ENCODE data around the gene CIRBP. TPM values are rescaled to one million over a fixed set of nuclear protein-coding genes. Genes with fewer than 3 reads are reported as not detected.

CIRBP gene
- total and polyA plus RNA-seq, 2 of the 13 experiments (the other 11 are each of a cell fraction or from before 2014, with no cell fraction given) = 133 to 140 TPM

GRCh38 chr19:1268226-1269064 lies 687 bp upstream of the CIRBP start (continued):
- TF ChIP-seq ZHX2 (IDR thresholded peaks at IDR 0.05; ENCODE audit: low read depth) (no peak), ZHX2 (CRISPR knock-in tag; IDR thresholded peaks at IDR 0.05; ENCODE audit: borderline replicate concordance) (no peak), SP140L (CRISPR knock-in tag; IDR thresholded peaks at IDR 0.05; ENCODE audit: borderline replicate concordance) (no peak), SMAD3 (CRISPR knock-in tag; IDR thresholded peaks at IDR 0.05) (no peak), JUNB (CRISPR knock-in tag; IDR thresholded peaks at IDR 0.05; ENCODE audit: borderline replicate concordance) (no peak), CENPX (CRISPR knock-in tag; IDR thresholded peaks at IDR 0.05) (no peak), ZNF605 (CRISPR knock-in tag; IDR thresholded peaks at IDR 0.05) (no peak), JARID2 (CRISPR knock-in tag; IDR thresholded peaks at IDR 0.05; ENCODE audit: insufficient replicate concordance) (no peak), ARHGAP35 (CRISPR knock-in tag; IDR thresholded peaks at IDR 0.05; ENCODE audit: borderline replicate concordance) (no peak), HCFC1 (IDR thresholded peaks at IDR 0.05; ENCODE audit: low read depth, low read length) (no peak), NFATC3 (CRISPR knock-in tag; IDR thresholded peaks at IDR 0.05) (no peak), KLF6 (CRISPR knock-in tag; IDR thresholded peaks at IDR 0.05) (no peak), SUZ12 (IDR thresholded peaks at IDR 0.05; ENCODE audit: low read depth, low read length) (no peak), MED13 (CRISPR knock-in tag; IDR thresholded peaks at IDR 0.05) (no peak), ZNF737 (CRISPR knock-in tag; IDR thresholded peaks at IDR 0.05; ENCODE audit: borderline replicate concordance) (no peak), U2AF2 (IDR thresholded peaks at IDR 0.05; ENCODE audit: low read depth, low read length) (no peak), ZNF225 (CRISPR knock-in tag; IDR thresholded peaks at IDR 0.05) (no peak), ZBTB10 (CRISPR knock-in tag; IDR thresholded peaks at IDR 0.05; ENCODE audit: borderline replicate concordance) (peak; percentile 31; the same call in 1 of the 2 replicates), GATA4 (IDR thresholded peaks at IDR 0.05; ENCODE audit: borderline replicate concordance, low read depth) (no peak), MAF1 (CRISPR knock-in tag; IDR thresholded peaks at IDR 0.05; ENCODE audit: borderline replicate concordance) (no peak), HES4 (CRISPR knock-in tag; IDR thresholded peaks at IDR 0.05; ENCODE audit: borderline replicate concordance) (no peak), ZNF790 (CRISPR knock-in tag; IDR thresholded peaks at IDR 0.05; ENCODE audit: borderline replicate concordance) (no peak), HIVEP1 (CRISPR knock-in tag; IDR thresholded peaks at IDR 0.05) (no peak)

Measured in HepG2 (cell line).